ENCODE results near the gene SKA3.

SKA3 gene

DNA sequence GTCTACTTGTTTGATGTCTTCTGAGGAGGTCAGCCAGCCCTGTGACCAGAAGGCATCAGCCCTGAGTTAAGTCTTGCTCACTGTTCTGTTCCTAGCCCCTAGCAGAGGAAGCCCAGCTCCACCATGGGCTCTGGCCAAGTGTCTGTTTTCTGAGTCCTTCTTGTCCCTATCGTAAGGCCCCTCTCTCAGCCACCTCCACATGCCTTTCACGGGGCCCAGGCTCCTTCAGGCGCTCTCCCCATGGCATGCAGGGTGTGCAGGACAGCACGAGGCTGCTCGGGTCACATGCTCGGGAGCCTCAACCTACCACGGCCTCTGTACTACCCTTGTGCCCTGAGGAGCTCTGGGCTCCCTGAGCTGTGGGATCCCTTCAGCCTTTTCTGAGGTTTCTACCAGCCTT lies 67.2 kb downstream of the SKA3 start:
- no peaks in the 10 kb centered on the region for H3K36me3 Mint-ChIP-seq (ENCODE audit: low read depth)
- no peaks in the 10 kb centered on the region for H3K27me3 Mint-ChIP-seq
- H3K4me3 Mint-ChIP-seq = no peak overlapping the region
- H3K27ac Mint-ChIP-seq = no peak overlapping the region
- H3K4me1 Mint-ChIP-seq (ENCODE audit: low read depth) = no peaks in the 10 kb centered on the region
- H3K9me3 Mint-ChIP-seq = no peaks in the 10 kb centered on the region

DNA sequence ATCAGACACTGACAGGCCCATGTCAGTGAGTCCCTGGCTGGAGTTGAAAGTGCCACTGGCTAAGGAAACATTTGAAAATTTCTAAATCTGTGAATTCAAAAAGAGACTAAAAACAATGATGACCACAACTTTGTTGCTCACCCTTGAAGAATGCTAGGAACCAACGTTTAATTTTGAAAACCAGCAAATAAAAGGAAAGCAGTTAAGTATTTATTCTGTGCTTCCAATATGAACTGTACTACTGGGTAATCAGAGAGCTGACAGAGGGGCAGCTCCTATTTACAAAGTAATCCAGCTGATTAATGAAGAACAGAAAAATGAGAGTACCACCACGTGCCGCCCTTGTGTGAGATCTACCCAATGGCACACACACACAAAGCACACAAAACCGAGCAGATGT lies 70.3 kb downstream of the SKA3 start:
- no peaks in the 10 kb centered on the region for H3K27me3 Mint-ChIP-seq
- H3K36me3 Mint-ChIP-seq (ENCODE audit: low read depth) = no peaks in the 10 kb centered on the region
- H3K4me3 Mint-ChIP-seq = no peak overlapping the region
- H3K9me3 Mint-ChIP-seq = no peaks in the 10 kb centered on the region
- H3K4me1 Mint-ChIP-seq (ENCODE audit: low read depth) = no peaks in the 10 kb centered on the region
- H3K27ac Mint-ChIP-seq = no peak overlapping the region

DNA sequence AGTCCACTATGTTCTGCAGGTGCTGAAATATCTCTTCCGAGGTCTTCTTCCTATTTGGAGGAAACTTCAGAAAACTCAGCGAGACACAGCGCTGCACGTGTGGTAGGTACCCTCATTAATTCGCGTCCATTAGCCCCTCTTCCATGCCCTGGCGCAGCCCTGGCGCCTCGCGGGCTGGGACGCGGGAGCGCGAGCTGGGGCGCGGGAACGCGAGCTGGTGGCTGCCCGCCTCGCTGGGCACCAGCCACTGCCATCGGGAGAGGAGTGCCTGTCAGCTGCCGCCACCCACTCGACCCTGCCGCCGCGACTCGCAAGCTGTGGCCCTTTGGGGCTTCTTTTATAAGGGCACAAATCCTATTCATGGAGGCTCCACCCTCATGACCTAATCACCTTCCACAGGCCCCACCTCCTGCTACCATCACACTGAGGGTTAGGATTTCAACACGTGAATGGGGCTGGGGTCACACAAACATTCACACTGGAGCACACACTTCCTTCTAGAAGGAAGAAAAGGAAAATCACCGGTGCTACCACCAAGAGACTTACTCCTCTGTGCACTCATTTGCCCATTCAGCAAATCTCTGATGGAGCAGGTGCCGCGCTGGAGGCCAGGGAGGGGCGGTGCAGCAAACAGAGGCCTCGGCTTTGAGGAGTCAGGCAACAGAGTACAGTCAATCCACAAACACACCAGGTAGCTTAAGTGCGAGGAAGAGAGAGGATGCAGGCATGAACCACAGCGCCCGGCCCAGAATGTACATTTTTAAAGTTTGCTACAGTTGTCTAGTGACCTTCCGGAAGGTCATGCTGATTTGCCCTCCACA lies 71.9 kb downstream of the SKA3 start:
- H3K4me1 Mint-ChIP-seq (ENCODE audit: low read depth) = no peaks in the 10 kb centered on the region
- no peaks in the 10 kb centered on the region for H3K9me3 Mint-ChIP-seq
- H3K4me3 Mint-ChIP-seq = no peak overlapping the region
- H3K27me3 Mint-ChIP-seq = no peaks in the 10 kb centered on the region
- H3K27ac Mint-ChIP-seq = no peak overlapping the region
- H3K36me3 Mint-ChIP-seq (ENCODE audit: low read depth) = no peaks in the 10 kb centered on the region
